Myocyte (in vitro differentiated cells): ENCODE data around the gene THAP6. TPM values are rescaled to one million over a fixed set of nuclear protein-coding genes. Genes with fewer than 3 reads are reported as not detected.
A peak's percentile ranks its signal among the peaks of the same experiment; 100 is the strongest.
"Not testable (repeated sequence)": the region's sequence is repeated elsewhere in the genome, so short reads cannot be mapped to it uniquely, and the experiment has no call there.

ENCODE experiments used
- DNase-seq: peaks from one replicate; pipeline ENCODE4 v3.0.0-alpha.2; 2012; ENCODE audit warnings: low read depth
- polyA plus RNA-seq: library from polyadenylated mRNA; unstranded; fragments of >200 nt; gene quantifications from one replicate; pipeline ENCODE4 v1.2.1, GENCODE V29; 2012; ENCODE audit warnings: missing spikeins
- total RNA-seq: library from RNA; depleted of rRNA; stranded (reverse); fragments of >200 nt; gene quantifications from 2 replicates; pipeline ENCODE4 v1.2.3, GENCODE V29; 2014

THAP6 gene, protein sequence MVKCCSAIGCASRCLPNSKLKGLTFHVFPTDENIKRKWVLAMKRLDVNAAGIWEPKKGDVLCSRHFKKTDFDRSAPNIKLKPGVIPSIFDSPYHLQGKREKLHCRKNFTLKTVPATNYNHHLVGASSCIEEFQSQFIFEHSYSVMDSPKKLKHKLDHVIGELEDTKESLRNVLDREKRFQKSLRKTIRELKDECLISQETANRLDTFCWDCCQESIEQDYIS
- 14.6 and 20.4 TPM in 2 replicates for total RNA-seq
- 6.1 TPM for polyA plus RNA-seq

DNA sequence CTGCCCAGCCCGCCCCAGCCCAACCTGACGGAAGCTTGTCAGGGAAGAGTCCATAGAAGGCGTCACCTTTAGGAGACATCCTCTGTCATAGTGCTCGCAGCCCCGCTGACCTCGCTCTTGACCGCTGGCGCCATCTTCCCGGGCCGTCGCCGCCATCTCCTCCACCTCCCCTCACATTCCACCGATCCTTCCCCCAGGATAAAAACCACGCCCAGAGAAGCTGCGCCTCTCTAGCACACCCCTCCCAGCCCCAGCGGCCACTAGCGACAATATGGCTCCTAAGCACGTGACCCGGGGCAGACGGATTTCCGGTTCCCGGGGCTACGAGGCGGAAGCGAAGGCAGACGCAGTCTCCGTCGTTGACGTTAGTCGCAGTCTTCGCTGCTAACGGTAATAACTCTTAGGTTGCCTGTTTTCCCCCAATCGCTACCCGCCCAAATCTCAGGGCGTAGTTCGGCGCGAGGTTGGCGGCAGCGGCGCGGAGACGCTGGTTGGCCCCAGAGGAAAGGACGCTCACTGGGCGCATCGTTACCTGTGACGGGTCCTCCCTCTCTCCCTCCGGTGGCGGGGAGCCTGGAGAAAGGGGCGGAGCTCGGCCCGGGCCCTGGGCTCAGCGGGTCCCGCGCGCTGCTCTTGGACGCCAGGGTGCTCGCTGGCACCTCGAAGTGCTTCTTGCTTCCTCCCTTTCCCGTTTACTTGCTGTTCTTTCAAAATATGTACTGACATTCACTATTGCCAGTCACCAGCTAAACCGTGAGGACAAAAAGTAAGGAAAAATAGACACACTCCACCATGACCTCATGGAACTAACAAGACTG is at the start of gene THAP6, which contains the start of gene RCHY1:
Gene THAP6, plus strand, starts transcription at position 343 of the 818 bp plus-strand sequence. CDS start 980 bp downstream, outside the sequence.
Gene RCHY1, minus strand, starts transcription at position 273 of the 818 bp plus-strand sequence. Its CDS starts 117 bp downstream, at position 156.
- DNase-seq, result peak; percentile 98

DNA sequence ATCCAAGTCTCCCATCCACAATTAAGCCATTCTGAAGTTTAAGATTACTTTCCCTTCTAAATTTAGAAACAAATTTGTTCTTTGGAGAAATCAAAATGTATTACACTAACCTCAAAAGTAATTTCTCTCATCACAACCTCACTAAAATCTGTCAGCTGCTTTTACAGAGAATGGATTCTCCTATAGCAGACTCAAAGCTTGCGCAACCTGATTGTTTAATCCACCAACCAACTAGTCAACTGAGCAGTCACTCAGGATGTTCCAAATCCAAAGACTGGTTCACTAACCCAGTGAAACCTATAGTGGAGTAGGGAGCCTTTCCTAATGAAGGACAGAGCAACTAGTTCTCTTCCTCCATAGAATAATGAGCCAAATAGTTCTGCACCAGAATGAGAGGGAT is 44.4 kb upstream of the THAP6 start:
- no peak for DNase-seq

DNA sequence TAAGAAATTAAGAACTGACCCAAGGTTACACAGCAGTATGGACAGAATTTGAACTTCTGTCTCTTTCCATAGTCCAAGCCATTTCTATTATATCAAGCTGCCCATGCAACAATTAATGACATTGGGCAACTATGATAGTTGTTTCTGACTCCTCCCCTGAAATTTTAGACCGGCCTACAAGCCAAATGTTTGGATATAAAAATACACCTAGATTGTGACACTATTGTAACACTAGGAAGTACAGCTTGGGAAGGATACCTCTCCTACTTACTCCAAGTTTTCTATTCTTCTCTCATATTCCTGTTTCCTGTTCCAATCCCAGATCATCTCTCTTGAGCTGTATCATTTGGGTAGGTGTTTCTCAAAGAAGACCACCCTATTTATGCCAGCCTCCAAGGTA is 43.5 kb upstream of the THAP6 start:
- DNase-seq, result no peak

DNA sequence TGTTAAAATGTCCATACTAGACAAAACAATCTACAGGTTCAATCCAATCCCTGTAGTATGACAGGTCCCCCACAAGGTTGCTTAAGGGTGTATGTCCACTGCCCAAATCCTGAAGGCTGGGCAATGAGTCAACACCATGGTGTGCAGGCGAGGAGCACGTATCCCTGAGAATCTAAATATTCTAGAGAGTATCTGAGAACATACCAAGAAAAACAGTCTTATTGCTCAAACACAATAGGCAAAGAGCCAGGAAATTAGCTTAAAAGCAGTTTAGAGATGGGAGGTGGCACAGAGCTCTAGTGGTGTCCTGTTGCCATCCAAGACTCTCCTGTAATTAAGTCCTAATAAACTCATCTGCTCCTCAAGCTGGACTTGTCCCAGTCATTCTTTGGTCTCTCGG is 37.1 kb upstream of the THAP6 start:
- no peak for DNase-seq

DNA sequence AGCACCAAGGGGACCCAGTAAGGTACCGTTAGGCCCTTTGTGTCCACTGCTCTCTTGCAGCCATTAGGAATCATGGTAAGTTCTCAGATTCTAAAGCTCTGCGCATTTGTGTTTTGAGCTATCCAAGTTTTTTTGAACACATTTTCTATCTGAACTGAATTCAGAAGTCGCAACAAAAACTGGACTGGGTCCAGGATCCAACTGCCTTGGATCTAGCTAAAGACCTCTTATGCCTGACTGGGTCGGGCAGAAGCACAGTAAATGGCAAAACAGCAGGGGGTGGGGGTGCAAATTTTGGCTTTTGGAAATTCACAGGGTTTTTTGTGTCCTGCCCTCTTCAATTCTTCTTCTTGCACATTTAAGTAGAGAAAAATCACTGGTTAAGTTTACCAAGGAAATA is 30.1 kb upstream of the THAP6 start:
- DNase-seq, result no peak

DNA sequence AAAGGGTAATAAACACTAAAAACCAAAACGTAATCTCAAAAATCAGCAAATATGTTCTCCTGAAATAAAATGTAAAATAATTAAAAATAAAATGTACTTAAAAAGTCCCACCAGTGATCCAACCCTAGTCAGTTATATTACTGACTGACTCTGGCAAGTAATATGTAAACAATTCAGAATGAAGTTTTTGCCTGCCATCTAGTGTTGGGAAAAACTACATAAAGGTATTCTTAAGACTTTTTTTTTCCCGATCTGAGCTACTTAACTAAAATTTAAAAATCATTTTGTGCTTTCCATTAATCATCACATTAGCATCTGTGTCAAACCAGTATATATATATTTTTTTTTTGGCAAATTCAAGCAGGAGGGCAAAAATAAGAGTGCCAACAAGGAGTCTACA is 24.1 kb upstream of the THAP6 start:
- peak; percentile 30 for DNase-seq

DNA sequence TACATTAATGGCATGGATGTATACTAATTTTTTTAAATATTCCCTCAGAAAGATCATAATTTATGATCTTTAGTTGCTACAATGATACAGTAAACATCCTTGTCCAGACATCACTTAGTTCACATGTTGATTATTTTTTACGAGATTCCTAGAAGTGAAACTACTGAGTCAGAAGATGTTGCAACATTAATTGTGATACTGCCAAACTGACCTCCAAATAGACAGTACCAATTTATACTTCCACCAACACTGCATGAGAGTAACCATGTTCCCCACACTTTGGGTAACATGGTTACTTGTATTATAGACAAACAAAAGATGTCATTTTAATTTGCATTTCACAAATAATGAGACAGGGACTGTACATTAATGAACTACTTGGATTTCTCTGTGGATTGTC is 19.7 kb upstream of the THAP6 start:
- peak; percentile 22 for DNase-seq

DNA sequence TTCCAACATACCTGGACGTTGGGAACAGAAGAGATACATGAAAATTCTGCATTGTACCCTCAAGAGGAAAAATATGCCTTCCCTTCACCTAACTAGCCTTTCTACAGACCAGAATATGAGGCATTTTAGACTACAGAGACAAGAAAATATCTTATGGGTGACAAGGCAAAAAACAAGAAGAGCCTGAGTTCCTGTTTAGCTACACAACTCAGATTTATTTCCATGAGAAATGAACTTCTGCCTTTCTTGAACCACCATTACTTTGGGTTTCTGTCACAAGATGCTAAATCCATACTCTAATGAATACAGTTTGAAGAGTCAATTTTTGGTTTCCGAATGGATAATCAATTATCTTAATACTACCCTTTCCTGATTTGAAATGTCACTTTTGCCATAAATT is 18.8 kb upstream of the THAP6 start:
- no peak for DNase-seq

DNA sequence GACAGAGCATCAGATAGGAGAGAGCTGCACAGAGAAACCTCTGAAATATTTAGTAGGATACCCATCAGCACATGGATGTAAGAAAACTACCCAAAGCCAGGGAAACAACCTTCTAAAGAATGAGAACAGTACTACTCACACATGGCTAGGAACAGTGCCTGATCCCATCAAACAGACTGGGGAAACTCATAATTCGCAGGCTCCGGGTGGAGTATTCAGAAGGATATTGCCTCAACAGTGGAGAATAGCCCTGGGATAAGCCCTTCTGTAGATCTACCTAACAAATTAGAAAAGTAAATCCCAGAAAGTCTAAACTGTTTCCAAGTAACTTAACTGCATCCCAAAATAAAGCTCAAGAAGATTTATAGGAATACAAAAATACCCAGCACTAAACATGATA is 17.9 kb upstream of the THAP6 start:
- DNase-seq, result no peak

DNA sequence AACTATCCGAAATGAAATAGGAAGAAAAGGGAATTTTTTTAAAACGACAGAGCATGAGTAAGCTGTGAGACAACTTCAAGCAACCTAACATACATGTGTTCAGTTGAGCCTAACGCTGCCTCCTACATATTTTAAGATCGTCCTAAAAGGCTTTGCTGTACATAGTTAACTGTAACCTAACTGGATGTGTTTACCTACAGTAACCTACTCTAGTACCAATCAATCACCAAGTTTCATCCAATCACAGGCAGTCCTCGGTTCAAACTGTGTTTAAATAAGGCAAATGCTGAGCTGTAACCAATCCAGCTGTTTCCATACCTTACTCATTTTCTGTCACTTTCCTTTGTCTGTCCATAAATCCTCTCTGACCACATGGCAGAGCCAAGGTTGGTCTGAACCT is 17.1 kb upstream of the THAP6 start:
- DNase-seq, result no peak

DNA sequence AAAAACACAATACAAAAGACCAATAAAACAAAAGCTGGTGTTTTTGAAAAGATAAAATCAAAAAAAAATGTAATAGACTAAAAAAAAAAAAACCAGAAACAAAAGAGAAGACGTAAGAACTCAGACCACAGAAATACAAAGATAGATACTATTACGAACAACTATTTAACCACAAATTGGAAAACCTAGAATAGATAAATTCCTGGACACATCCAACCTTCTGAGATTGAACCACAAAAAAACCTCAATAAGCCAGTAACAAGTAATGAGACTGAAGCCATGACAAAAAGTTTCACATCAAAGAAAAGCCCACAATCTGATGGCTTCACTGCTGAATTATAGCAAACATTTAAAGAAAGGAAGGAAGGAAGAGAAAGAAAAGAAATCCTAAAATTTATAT is 16.2 kb upstream of the THAP6 start:
- DNase-seq, result peak; percentile 14

DNA sequence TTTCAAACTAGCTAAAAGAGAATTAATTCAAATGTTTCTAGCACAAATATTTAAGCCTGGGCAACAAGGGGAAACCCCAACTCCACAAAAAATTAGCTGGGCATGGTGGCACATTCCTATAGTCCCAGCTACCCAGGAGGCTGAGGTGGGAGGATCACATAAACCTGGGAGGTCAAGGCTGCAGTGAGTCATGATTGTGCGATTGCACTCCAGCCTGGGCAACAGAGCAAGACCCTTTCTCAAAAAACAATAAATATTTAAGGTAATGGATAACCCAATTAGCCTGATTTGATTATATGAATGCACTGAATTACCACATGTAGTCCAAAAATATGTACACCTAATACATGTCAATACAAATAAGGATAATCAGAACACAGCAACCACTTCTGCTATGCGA is 14.4 kb upstream of the THAP6 start:
- DNase-seq, result no peak

DNA sequence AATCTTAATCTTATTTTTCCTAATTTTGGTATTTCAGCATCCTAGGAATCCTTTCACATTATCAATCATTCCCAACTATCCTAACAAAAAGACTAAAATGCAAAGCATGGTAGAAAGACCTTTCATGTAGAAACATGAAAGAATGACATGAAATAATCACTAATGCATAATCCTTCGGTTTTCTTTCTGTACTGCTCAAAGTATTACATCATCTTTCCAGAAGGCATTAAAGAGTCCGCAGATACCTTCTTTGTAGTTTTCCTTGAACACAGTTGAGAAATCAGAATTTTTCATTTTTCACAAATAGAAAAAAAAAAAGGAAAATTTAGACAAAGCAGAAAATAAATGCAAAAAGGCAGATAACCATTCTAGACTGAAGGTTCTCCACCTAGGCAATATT is 11.6 kb upstream of the THAP6 start:
- DNase-seq, result no peak

DNA sequence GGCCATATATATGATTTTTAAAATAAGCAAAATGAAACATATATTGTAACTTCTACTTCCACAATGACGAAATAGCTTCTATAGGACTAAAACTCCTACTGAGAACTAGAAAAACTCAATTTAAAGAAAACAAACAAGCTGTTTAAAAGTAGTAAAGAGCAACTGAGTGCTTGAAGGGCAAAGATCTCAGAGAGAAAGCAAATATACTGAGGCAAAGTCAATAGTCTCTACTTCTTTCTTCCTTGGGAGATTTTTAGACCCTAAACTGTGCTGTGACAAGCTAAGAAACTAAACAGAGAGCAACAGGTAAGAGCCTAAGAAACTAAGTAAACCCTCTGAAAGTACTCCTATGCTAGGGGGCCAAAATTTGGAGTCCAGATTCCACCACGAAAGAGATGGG is 8.6 kb upstream of the THAP6 start:
- DNase-seq, result no peak

DNA sequence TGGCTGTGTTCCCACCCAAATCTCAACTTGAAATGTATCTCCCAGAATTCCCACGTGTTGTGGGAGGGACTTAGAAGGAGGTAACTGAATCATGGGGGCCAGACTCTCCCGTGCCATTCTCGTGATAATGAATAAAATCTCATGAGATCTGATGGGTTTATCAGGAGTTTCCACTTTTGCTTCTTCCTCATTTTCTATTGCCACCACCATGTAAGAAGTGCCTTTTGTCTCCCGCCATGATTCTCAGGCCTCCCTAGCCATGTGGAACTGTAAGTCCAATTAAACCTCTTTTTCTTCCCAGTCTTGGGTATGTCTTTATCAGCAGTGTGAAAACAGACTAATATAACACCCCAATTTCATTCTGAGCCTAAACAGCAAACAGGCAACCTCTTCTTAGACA is 4.7 kb upstream of the THAP6 start:
- not testable (repeated sequence) for DNase-seq

DNA sequence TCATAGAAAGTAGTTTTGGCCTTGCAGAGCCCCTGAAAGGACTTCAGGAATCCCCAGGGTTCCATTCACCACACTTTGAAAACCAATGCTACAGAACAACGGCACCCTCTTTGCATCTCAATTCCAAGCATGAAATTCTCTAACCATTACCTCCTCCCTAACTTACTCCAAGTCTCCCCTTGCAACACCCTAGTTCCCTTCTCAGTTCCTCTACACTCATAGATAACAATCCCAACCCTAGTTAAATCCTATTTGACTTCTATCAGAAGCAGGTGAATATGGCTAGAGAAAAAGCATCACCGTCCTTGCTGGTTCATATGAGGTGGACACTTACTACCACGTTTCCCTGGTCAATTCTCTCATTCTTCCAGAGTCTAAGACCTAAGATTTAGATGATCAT is 2.4 kb upstream of the THAP6 start:
- no peak for DNase-seq

DNA sequence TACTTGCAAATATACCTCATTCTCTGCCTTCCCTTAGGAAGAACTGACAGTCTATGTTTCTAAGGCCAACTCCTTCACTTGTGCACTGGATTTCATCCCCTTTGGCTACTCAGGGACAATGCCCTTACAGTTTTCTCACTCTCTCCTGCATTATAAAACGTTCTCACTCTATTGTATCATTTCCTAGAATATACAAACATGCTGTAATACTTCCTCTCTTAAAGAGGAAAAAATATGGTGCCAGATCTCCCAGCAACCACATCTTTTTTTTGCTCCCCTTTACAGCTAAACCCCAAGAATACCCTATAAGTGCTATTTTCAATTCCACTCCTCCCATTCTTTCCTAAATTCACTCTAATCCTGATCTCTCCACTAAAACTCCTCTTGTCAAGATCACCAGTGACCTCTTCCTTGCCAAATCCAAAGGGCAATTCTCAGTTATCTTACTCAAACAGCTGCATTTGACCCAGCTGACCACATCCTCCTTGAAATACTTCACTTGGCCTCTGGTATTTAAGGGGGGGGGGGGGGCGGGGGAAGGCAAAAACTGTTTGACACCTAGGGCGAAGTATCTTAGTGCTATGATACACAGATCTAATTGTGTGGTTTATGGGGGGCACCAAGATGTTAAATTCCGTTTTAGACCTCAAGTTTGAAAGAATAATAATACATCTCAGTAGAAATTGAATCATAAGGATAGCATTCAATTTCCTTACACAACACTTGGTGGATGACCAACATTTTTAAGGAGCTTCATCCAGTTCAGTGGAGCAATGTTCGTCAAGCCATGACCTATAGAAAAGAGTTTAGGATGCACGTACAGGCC is 1.7 kb upstream of the THAP6 start:
- peak; percentile 84 for DNase-seq

DNA sequence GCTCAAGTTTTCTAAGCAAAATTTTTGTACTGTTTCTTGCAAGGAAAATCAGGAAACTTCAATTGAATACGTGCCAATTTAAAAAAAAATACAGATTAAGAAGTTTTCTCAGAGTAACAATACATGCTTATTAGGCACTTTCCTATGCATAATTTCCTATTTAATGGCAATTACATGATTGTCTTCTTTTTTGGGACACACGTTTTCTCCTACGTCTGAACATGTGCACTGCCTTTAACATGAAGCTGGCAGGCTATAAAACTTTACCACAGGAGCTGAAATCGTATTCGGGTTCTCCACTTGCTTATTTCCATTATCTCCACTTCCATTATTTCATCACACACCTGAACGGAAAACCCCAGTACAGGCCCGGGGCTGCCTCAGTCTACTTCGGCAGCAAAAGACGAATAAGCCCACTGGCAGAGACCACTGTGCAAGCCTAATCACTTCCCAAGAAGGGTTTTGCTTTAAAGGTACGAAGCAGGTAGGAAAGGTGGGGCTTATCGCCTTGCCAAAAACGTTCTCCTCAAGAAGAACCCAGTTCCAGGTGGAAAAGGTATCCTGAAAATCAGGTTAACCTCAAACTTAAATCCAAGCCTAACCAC is 645 bp upstream of the THAP6 start:
- DNase-seq, result peak; percentile 13

DNA sequence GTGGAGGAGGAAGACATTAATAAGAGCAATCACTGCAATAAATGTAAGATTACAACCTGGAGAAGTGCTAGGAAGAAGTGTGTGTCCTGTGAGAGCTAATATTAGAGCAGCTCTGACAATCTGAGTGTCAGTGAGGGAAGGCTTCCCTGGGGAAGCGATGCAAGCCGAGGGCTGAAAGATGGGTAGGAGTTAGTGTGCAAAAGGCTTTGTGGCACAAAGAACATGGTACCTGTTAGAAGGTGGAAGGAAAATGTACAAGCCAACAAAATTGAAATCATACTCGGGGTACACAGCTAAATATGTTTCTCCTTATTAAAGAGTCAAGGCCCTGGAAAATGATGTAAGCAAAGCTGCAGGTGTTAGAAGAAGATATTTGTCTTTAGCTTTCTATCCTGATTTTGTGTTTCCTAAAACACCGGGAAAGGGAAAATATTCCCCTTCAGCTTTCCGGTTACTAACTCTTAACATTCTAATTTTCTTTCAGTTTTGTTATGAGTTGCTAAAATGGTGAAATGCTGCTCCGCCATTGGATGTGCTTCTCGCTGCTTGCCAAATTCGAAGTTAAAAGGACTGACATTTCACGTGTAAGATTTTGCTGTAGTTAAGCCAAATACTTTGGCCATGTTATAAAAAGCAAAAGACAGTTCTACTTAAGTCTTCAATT is 808 bp downstream of the THAP6 start:
- DNase-seq, result no peak

DNA sequence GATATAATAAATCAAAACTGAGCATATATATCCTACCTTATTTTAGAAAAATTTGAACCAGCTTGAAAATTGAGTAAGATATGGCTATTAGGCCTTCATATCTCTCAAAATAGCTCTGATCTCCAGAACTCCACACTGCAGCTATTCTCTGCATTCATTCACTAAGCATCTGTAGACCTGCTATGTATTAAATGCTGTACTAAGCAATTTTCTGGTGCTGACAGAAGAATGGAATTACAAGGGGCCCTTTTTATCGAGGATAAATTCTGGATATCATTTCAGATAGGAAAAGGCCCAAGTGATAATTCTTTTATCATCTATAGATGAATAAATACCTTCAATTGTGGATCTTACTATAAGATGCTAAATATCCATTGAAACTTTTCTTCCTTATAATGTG is 1.9 kb downstream of the THAP6 start:
- DNase-seq, result no peak

DNA sequence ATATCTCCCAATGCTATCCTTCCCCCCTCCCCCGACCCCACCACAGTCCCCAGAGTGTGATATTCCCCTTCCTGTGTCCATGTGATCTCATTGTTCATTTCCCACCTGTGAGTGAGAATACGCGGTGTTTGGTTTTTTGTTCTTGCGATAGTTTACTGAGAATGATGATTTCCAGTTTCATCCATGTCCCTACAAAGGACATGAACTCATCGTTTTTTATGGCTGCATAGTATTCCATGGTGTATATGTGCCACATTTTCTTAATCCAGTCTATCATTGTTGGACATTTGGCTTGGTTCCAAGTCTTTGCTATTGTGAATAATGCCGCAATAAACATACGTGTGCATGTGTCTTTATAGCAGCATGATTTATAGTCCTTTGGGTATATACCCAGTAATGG is 5.2 kb downstream of the THAP6 start:
- DNase-seq, result not testable (repeated sequence)
